HepG2 (cell line): ENCODE data around the gene CKS1B. TPM values are rescaled to one million over a fixed set of nuclear protein-coding genes. Genes with fewer than 3 reads are reported as not detected.
A peak's percentile ranks its signal among the peaks of the same experiment; 100 is the strongest.

Source experiments
- ATAC-seq: fragments of 200-7000 bp; cut with Tn5 transposase; 3 replicates; pipeline ENCODE4 v1.9.1; 2020; ENCODE audit warnings: mild to moderate bottlenecking, moderate library complexity
- BruUV-seq: library from RNA; stranded (reverse); fragments of 400-500 nt; replicated peaks from 2 replicates; lab custom pipeline; 2021; lab: Mats Ljungman, UMichigan
- CTCF ChIA-PET: fragments of 300-600 bp; formaldehyde crosslinking; extraction: SDS; loops from one replicate; lab custom pipeline; 2021; ENCODE audit warnings: low total read pairs, inconsistent platforms, low intra/inter-chr PET ratio; lab: Yijun Ruan, JAX
- POLR2A ChIA-PET: fragments of 350-600 bp; sonication (Branson Sonifier 250); formaldehyde crosslinking; loops from one replicate; lab custom pipeline; 2020; ENCODE audit warnings: antibody characterized with exemption, inconsistent platforms; lab: Yijun Ruan, JAX
- DNase-seq: peaks from one replicate; pipeline ENCODE4 v3.0.0-alpha.2; 2015; ENCODE audit warnings: low spot score
- FAIRE-seq: peaks from 3 replicates; lab custom pipeline; 2011; peaks lifted over from hg19 to GRCh38; lab: Jason Lieb, UNC
- H2AFZ ChIP-seq: one replicate; pipeline ENCODE4 v1.6.1; 2011; ENCODE audit warnings: low read length, inconsistent platforms
- H3K27ac ChIP-seq: fragments of 300-600 bp; 3 replicates; pipeline ENCODE4 v1.8.0; 2011; ENCODE audit warnings: mixed run types, mild to moderate bottlenecking, mixed read lengths, low read length, inconsistent platforms; ENCODE audit not compliant: insufficient read depth; ENCODE audit errors: extremely low read length
- H3K27me3 ChIP-seq, 2 experiments: fragments of 200-600 bp in 1 of 2; 2 replicates in 1 of 2; 3 replicates in 1 of 2; pipeline versions ENCODE4 v1.6.0 to v1.8.0; 2011; ENCODE audit warnings: low read length in 2 of 2, mild to moderate bottlenecking in 2 of 2, moderate library complexity in 2 of 2, inconsistent platforms in 1 of 2; ENCODE audit not compliant: insufficient read depth in 2 of 2, control insufficient read depth in 1 of 2
- H3K36me3 ChIP-seq, 2 experiments: fragments of 200-600 bp in 1 of 2; replicated peaks in 1 of 2; 2 replicates in 1 of 2; 3 replicates in 1 of 2; pipeline versions ENCODE4 v1.5.1 to v1.8.0; 2011; ENCODE audit warnings: low read length in 2 of 2, inconsistent platforms in 1 of 2; ENCODE audit not compliant: insufficient read depth in 2 of 2, control insufficient read depth in 1 of 2
- H3K4me1 ChIP-seq: 2 replicates; pipeline ENCODE4 v1.5.1; 2012; ENCODE audit warnings: low read length, inconsistent platforms; ENCODE audit not compliant: insufficient read depth
- H3K4me2 ChIP-seq: 2 replicates; pipeline ENCODE4 v1.6.0; 2011; ENCODE audit warnings: low read depth, low read length, inconsistent platforms
- H3K4me3 ChIP-seq, 3 experiments: fragments of 200-600 bp in 1 of 3; sonication (generic), shearing (Covaris generic) in 1 of 3; replicated peaks in 1 of 3; 2 replicates each; pipeline ENCODE4 v1.5.1; 2011 to 2016; ENCODE audit warnings: low read length in 3 of 3, inconsistent platforms in 2 of 3, low read depth in 2 of 3, mild to moderate bottlenecking in 2 of 3, control low read depth in 1 of 3, mixed read lengths in 1 of 3; ENCODE audit not compliant: insufficient read depth in 1 of 3
- H3K79me2 ChIP-seq: one replicate; pipeline ENCODE4 v1.6.1; 2011; ENCODE audit warnings: low read length, inconsistent platforms; ENCODE audit not compliant: insufficient read depth
- H3K9ac ChIP-seq: 2 replicates; pipeline ENCODE4 v1.6.0; 2011; ENCODE audit warnings: mild to moderate bottlenecking, low read depth, low read length, inconsistent platforms; ENCODE audit not compliant: insufficient read depth
- H3K9me3 ChIP-seq: 2 replicates; pipeline ENCODE4 v1.5.1; 2012; ENCODE audit warnings: mild to moderate bottlenecking, low read length
- H4K20me1 ChIP-seq: 2 replicates; pipeline ENCODE4 v1.6.0; 2011; ENCODE audit warnings: inconsistent platforms, mild to moderate bottlenecking, low read length, moderate library complexity; ENCODE audit not compliant: insufficient read depth
- DMAP1 ChIP-seq: IDR thresholded peaks from 2 replicates; pipeline ENCODE4 v1.6.1; 2016
- FOXM1 ChIP-seq: sonication (generic); formaldehyde crosslinking; IDR thresholded peaks from 2 replicates; pipeline ENCODE4 v1.5.0; 2020; ENCODE audit warnings: missing genetic modification reagents
- GABPB1 ChIP-seq: IDR thresholded peaks from 2 replicates; pipeline ENCODE4 v1.6.1; 2016; ENCODE audit warnings: mild to moderate bottlenecking, missing genetic modification reagents, moderate library complexity, missing compliant biosample characterization
- HNRNPLL ChIP-seq: fragments of 200-400 bp; formaldehyde crosslinking; IDR thresholded peaks from 2 replicates; pipeline ENCODE4 v1.6.1; 2017; ENCODE audit warnings: mild to moderate bottlenecking, low read depth, low read length; ENCODE audit not compliant: poor library complexity, severe bottlenecking
- NR2F6 ChIP-seq, 2 experiments: IDR thresholded peaks; 2 replicates each; pipeline ENCODE4 v1.6.1; 2016; ENCODE audit warnings: antibody characterized with exemption in 1 of 2, mild to moderate bottlenecking in 1 of 2
- POGZ ChIP-seq: sonication (generic); formaldehyde crosslinking; IDR thresholded peaks from 2 replicates; pipeline ENCODE4 v1.4.0; 2020; ENCODE audit warnings: mild to moderate bottlenecking, missing genetic modification reagents
- PPARG ChIP-seq: conservative IDR thresholded peaks from 2 replicates; pipeline ENCODE4 v1.6.1; 2016; ENCODE audit warnings: missing biosample characterization, missing genetic modification reagents
- SP4 ChIP-seq: sonication (generic); formaldehyde crosslinking; IDR thresholded peaks from 2 replicates; pipeline ENCODE4 v1.8.1; 2023; ENCODE audit warnings: mild to moderate bottlenecking, missing genetic modification reagents
- ZBTB8A ChIP-seq: sonication (generic); formaldehyde crosslinking; IDR thresholded peaks from 2 replicates; pipeline ENCODE4 v1.4.0; 2020; ENCODE audit warnings: mild to moderate bottlenecking, low read depth, missing genetic modification reagents, borderline replicate concordance
- ZNF224 ChIP-seq: sonication (generic); formaldehyde crosslinking; IDR thresholded peaks from 2 replicates; pipeline ENCODE4 v1.5.0; 2020; ENCODE audit warnings: mild to moderate bottlenecking, missing genetic modification reagents
- ZNF317 ChIP-seq: sonication (generic); formaldehyde crosslinking; IDR thresholded peaks from 2 replicates; pipeline ENCODE4 v1.5.0; 2020; ENCODE audit warnings: mild to moderate bottlenecking, missing genetic modification reagents
- ZNF670 ChIP-seq: sonication (generic); formaldehyde crosslinking; IDR thresholded peaks from 2 replicates; pipeline ENCODE4 v1.8.0; 2022; ENCODE audit warnings: mild to moderate bottlenecking, missing genetic modification reagents, borderline replicate concordance
- ZNF709 ChIP-seq: sonication (generic); formaldehyde crosslinking; IDR thresholded peaks from 2 replicates; pipeline ENCODE4 v1.5.0; 2020; ENCODE audit warnings: mild to moderate bottlenecking, missing genetic modification reagents
- ZNF768 ChIP-seq: sonication (generic); formaldehyde crosslinking; IDR thresholded peaks from 2 replicates; pipeline ENCODE4 v1.4.0; 2020; ENCODE audit warnings: missing genetic modification reagents
- ZNF772 ChIP-seq: sonication (generic); formaldehyde crosslinking; IDR thresholded peaks from 2 replicates; pipeline ENCODE4 v1.5.0; 2020; ENCODE audit warnings: mild to moderate bottlenecking, missing genetic modification reagents
- ZNF850 ChIP-seq: sonication (generic); formaldehyde crosslinking; conservative IDR thresholded peaks from 2 replicates; pipeline ENCODE4 v1.9.0; 2021; ENCODE audit warnings: mild to moderate bottlenecking, missing genetic modification reagents
- WGBS: methylation state at CpG from one replicate; pipeline ENCODE4 v1.1.6; 2017; ENCODE audit warnings: low lambda C conversion rate; 5-methylcytosine and 5-hydroxymethylcytosine counted together
- in situ Hi-C: cut with HindIII; loops from 2 replicates; pipeline ENCODE4 v1.10.0; 2017; ENCODE audit warnings: low pct_unique_long_range_greater_than_20kb; ENCODE audit not compliant: extremely low pct_ligation_motif_present
- intact Hi-C: fragments of 100-400 bp; cut with micrococcal nuclease; formaldehyde crosslinking; loops from one replicate; pipeline ENCODE4 v1.10.0; 2022; ENCODE audit not compliant: unreplicated experiment
- polyA plus RNA-seq, 8 experiments: library from polyadenylated mRNA; depleted of rRNA in 3 of 8; stranded (reverse) in 7 of 8; unstranded in 1 of 8; fragments of >200 nt; fragmentation: Illumina TruSeq in 4 of 8; extraction: Trizol in 4 of 8; gene quantifications; 2 replicates each; pipeline versions ENCODE4 v1.2.1 to v1.2.3, GENCODE V29; 2011 to 2016; ENCODE audit warnings: low read depth in 4 of 8, missing spikeins in 1 of 8, mixed read lengths in 1 of 8; ENCODE audit not compliant: insufficient read depth in 1 of 8
- total RNA-seq, 5 experiments: library from RNA; depleted of rRNA; stranded (reverse); fragments of >200 nt; fragmentation: Illumina TruSeq; extraction: Trizol; gene quantifications; 2 replicates each; pipeline ENCODE4 v1.2.3, GENCODE V29; 2016; ENCODE audit warnings: low read depth in 1 of 5
- TF ChIP-seq, protein P1 (sequence below): sonication (generic); formaldehyde crosslinking; conservative IDR thresholded peaks from 2 replicates; pipeline ENCODE4 v1.4.0; 2020; ENCODE audit warnings: missing genetic modification reagents

Gene CKS1B
- total and polyA plus RNA-seq, 2 of the 13 experiments (the other 11 are each of a cell fraction or from before 2014, with no cell fraction given): 217 to 222 TPM

- FAIRE-seq: no peak
- no peak overlapping the region for H3K4me2 ChIP-seq
- ATAC-seq: no peak
Measured at GRCh38 chr1:154926201-154926600, 48.3 kb upstream of the CKS1B start.

GRCh38 chr1:154931940-154932487, 42.5 kb upstream of the CKS1B start:
- no peak overlapping the region for H2AFZ ChIP-seq
- ATAC-seq (peak; percentile 84), DNase-seq (peak; percentile 85), FAIRE-seq (peak; percentile 85)
- peak overlapping the region in 2 of 3 experiments; percentile 20 to 57; a peak in 3 of 6 replicates for H3K4me3 ChIP-seq
- intact Hi-C loops (no loop called here), in situ Hi-C loops (no loop called here)
- H3K27me3 ChIP-seq: no peaks in the 10 kb centered on the region
- BruUV-seq: no TSS peak
- peak overlapping the region; percentile 76 for H3K9ac ChIP-seq
- peak overlapping the region; percentile 96 for H3K27ac ChIP-seq
- H3K79me2 ChIP-seq: no peaks in the 10 kb centered on the region
- ChIA-PET CTCF (no interaction called here), POLR2A (interaction anchor here (0.6 to 1.9 kb wide), 18 partner anchors 9 to 373 kb away, joined by 3 to 21 read pairs (median 4); partner anchors contain the start of genes FLAD1, PBXIP1, PYGO2 and SHC1)
- H3K36me3 ChIP-seq: no peaks in the 10 kb centered on the region; a peak in 1 of 5 replicates
- H3K4me2 ChIP-seq: peak overlapping the region; percentile 78
- peaks cover 41% of the 10 kb centered on the region for H3K4me1 ChIP-seq
- H3K9me3 ChIP-seq: no peaks in the 10 kb centered on the region
- no peaks in the 10 kb centered on the region for H4K20me1 ChIP-seq
- whole genome bisulfite sequencing: 2% methylated on average over 10 of the region's 11 CpGs
- TF ChIP-seq DMAP1 (CRISPR knock-in tag): peak; percentile 44; the same call in 1 of the 2 replicates
- TF ChIP-seq ZNF317 (CRISPR knock-in tag): no peak
- TF ChIP-seq ZNF709 (CRISPR knock-in tag): no peak
- TF ChIP-seq NR2F6 (IDR thresholded peaks at IDR 0.05): no peak
- peak; percentile 33; the same call in 1 of the 2 replicates for TF ChIP-seq NR2F6 (CRISPR knock-in tag; IDR thresholded peaks at IDR 0.05)
- peak; percentile 16; the same call in 1 of the 2 replicates for TF ChIP-seq ZNF670
- TF ChIP-seq HNRNPLL: no peak
- peak; percentile 51; the same call in 1 of the 2 replicates for TF ChIP-seq ZNF224 (CRISPR knock-in tag)
- peak; percentile 78 for TF ChIP-seq ZNF768
- peak; percentile 50 for TF ChIP-seq GABPB1 (CRISPR knock-in tag)
- TF ChIP-seq SP4 (CRISPR knock-in tag): no peak
- no peak for TF ChIP-seq FOXM1 (CRISPR knock-in tag)
- peak; percentile 48; the same call in 1 of the 2 replicates for TF ChIP-seq POGZ (CRISPR knock-in tag)
- TF ChIP-seq PPARG (CRISPR knock-in tag): peak; percentile 44; the same call in 1 of the 2 replicates
- TF ChIP-seq ZNF772: peak; percentile 45; the same call in 1 of the 2 replicates

More at GRCh38 chr1:154926201-154926600, 48.3 kb upstream of the CKS1B start:
- no peak overlapping the region for H3K4me3 ChIP-seq
- no peak overlapping the region for H3K9ac ChIP-seq
- H3K9me3 ChIP-seq: no peaks in the 10 kb centered on the region
- no peaks in the 10 kb centered on the region for H3K27me3 ChIP-seq
- TF ChIP-seq ZNF850 (CRISPR knock-in tag) (no peak), ZBTB8A (CRISPR knock-in tag) (no peak)
- TF ChIP-seq, protein P1, sequence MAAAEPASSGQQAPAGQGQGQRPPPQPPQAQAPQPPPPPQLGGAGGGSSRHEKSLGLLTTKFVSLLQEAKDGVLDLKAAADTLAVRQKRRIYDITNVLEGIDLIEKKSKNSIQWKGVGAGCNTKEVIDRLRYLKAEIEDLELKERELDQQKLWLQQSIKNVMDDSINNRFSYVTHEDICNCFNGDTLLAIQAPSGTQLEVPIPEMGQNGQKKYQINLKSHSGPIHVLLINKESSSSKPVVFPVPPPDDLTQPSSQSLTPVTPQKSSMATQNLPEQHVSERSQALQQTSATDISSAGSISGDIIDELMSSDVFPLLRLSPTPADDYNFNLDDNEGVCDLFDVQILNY (CRISPR knock-in tag): no peak
- BruUV-seq: no TSS peak
- POLR2A ChIA-PET: no interaction called here
- no peak for DNase-seq
- WGBS: 98% methylated on average over 13 of the region's 13 CpGs
- in situ Hi-C loops (no loop called here), intact Hi-C loops (no loop called here)
- no peaks in the 10 kb centered on the region for H4K20me1 ChIP-seq
- CTCF ChIA-PET: no interaction called here
- no peaks in the 10 kb centered on the region for H3K79me2 ChIP-seq
- H3K4me1 ChIP-seq: peaks cover 6% of the 10 kb centered on the region
- H2AFZ ChIP-seq: no peak overlapping the region
- no peak overlapping the region for H3K27ac ChIP-seq
- H3K36me3 ChIP-seq: peaks cover 1 to 10% of the 10 kb centered on the region in 2 experiments; a peak in 2 of 5 replicates
